Measurements from ENCODE around the gene MIS18BP1.

MIS18BP1 gene

DNA sequence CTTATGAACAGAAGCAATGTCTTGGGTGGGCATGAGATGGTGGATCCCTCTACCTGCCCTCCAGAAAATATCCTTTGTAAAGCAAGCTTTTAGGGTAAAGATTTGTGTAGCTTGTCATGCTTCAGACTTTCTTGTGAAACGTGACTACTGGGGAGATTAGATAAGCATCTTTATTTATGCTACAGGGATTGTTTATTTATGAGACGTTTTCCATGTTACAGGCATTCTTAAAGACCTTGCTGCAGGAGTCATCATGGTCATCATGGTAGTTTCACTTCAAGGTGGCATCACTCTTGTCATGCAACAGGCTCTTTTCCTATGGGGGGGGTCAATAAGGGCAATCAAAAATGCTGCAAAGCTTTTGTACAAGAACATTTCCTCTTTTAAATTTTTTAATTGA lies 8.2 kb upstream of the MIS18BP1 start:
- Histone ChIP-seq H3K4me2 (ENCODE audit: low read length) (no peak overlapping the region), H3K36me3 (ENCODE audit: control insufficient read depth, low read length) (no peaks in the 10 kb centered on the region), H3F3A (ENCODE audit: control insufficient read depth, insufficient read depth) (no peaks in the 10 kb centered on the region), H3K4me1 (ENCODE audit: control insufficient read depth, low read length) (no peaks in the 10 kb centered on the region), H3K4me3 (ENCODE audit: low read length) (no peak overlapping the region), H3K27ac (ENCODE audit: low read depth, low read length) (no peak overlapping the region), H3K27me3 (ENCODE audit: control insufficient read depth, low read length) (no peaks in the 10 kb centered on the region), H4K20me1 (ENCODE audit: control insufficient read depth, insufficient read depth, low read depth, low read length) (no peaks in the 10 kb centered on the region), H3K9me3 (ENCODE audit: control insufficient read depth, insufficient read depth, low read length) (peaks cover 10% of the 10 kb centered on the region; the same call in 1 of the 2 replicates), H3K9me2 (replicated peaks; ENCODE audit: control insufficient read depth, low read length) (no peaks in the 10 kb centered on the region), H3K79me2 (ENCODE audit: control insufficient read depth, low read length) (no peaks in the 10 kb centered on the region)
- TF ChIP-seq, protein P1, sequence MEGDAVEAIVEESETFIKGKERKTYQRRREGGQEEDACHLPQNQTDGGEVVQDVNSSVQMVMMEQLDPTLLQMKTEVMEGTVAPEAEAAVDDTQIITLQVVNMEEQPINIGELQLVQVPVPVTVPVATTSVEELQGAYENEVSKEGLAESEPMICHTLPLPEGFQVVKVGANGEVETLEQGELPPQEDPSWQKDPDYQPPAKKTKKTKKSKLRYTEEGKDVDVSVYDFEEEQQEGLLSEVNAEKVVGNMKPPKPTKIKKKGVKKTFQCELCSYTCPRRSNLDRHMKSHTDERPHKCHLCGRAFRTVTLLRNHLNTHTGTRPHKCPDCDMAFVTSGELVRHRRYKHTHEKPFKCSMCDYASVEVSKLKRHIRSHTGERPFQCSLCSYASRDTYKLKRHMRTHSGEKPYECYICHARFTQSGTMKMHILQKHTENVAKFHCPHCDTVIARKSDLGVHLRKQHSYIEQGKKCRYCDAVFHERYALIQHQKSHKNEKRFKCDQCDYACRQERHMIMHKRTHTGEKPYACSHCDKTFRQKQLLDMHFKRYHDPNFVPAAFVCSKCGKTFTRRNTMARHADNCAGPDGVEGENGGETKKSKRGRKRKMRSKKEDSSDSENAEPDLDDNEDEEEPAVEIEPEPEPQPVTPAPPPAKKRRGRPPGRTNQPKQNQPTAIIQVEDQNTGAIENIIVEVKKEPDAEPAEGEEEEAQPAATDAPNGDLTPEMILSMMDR (IDR thresholded peaks at IDR 0.05; ENCODE audit: low read depth, low read length, poor library complexity, severe bottlenecking), result no peak
- TF ChIP-seq EZH2phosphoT487 (IDR thresholded peaks at IDR 0.05; ENCODE audit: borderline replicate concordance, low read length), result no peak

DNA sequence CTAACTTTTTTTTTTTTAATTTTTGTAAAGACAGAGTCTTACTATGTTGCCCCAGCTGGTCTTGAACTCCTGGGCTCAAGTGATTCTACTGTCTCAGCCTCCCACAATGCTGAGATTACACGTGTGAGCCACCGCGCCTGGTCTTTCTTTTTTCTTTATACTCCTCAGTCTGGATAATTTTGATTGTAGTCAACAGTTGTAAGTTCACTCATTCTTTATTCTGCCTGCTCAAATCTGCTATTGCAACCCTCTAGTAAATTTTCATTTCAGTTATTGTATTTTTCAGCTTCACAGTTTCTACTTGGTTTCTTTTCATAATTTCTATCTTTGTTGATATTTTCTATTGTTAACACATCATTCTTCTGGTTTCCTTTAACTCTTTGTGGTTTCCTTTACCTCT lies 5.8 kb upstream of the MIS18BP1 start:
- Histone ChIP-seq H3K36me3 (ENCODE audit: control insufficient read depth, low read length) (no peaks in the 10 kb centered on the region), H3K9me3 (ENCODE audit: control insufficient read depth, insufficient read depth, low read length) (peaks cover 14% of the 10 kb centered on the region; the same call in 1 of the 2 replicates), H3K27me3 (ENCODE audit: control insufficient read depth, low read length) (no peaks in the 10 kb centered on the region), H3F3A (ENCODE audit: control insufficient read depth, insufficient read depth) (peaks cover 5% of the 10 kb centered on the region; the same call in 1 of the 2 replicates), H3K4me3 (ENCODE audit: low read length) (no peak overlapping the region), H4K20me1 (ENCODE audit: control insufficient read depth, insufficient read depth, low read depth, low read length) (no peaks in the 10 kb centered on the region), H3K27ac (ENCODE audit: low read depth, low read length) (no peak overlapping the region), H3K9me2 (replicated peaks; ENCODE audit: control insufficient read depth, low read length) (no peaks in the 10 kb centered on the region), H3K79me2 (ENCODE audit: control insufficient read depth, low read length) (peaks cover under 1% of the 10 kb centered on the region; the same call in 1 of the 2 replicates), H3K4me2 (ENCODE audit: low read length) (no peak overlapping the region), H3K4me1 (ENCODE audit: control insufficient read depth, low read length) (peaks cover 5% of the 10 kb centered on the region)
- TF ChIP-seq, protein P1 (IDR thresholded peaks at IDR 0.05; ENCODE audit: low read depth, low read length, poor library complexity, severe bottlenecking), result no peak
- no peak for TF ChIP-seq EZH2phosphoT487 (IDR thresholded peaks at IDR 0.05; ENCODE audit: borderline replicate concordance, low read length)

DNA sequence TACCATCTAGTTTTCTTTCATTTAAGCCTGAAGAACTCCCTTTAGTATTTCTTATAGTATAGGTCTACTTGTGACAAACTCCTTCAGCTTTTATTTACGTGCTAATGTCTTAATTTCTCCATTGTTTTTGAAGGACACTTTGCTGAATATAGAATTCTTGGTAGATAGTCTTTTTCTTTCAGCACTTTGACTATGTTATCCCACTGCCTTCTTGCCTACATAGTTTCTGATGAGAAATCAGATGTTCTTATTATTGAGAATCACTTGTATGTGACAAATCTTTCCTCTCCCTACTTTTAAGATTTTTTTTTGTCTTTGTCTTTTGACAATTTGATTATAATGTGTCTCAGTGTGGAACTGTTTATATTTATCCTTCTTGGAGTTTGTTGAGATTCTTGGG lies 5.1 kb upstream of the MIS18BP1 start:
- Histone ChIP-seq H3K9me3 (ENCODE audit: control insufficient read depth, insufficient read depth, low read length) (peaks cover 18% of the 10 kb centered on the region; the same call in 1 of the 2 replicates), H4K20me1 (ENCODE audit: control insufficient read depth, insufficient read depth, low read depth, low read length) (no peaks in the 10 kb centered on the region), H3K36me3 (ENCODE audit: control insufficient read depth, low read length) (no peaks in the 10 kb centered on the region), H3F3A (ENCODE audit: control insufficient read depth, insufficient read depth) (peaks cover 5% of the 10 kb centered on the region; the same call in 1 of the 2 replicates), H3K9me2 (replicated peaks; ENCODE audit: control insufficient read depth, low read length) (no peaks in the 10 kb centered on the region), H3K27ac (ENCODE audit: low read depth, low read length) (no peak overlapping the region), H3K4me1 (ENCODE audit: control insufficient read depth, low read length) (peaks cover 11% of the 10 kb centered on the region), H3K4me2 (ENCODE audit: low read length) (no peak overlapping the region), H3K27me3 (ENCODE audit: control insufficient read depth, low read length) (no peaks in the 10 kb centered on the region), H3K4me3 (ENCODE audit: low read length) (no peak overlapping the region), H3K79me2 (ENCODE audit: control insufficient read depth, low read length) (peaks cover 4% of the 10 kb centered on the region)
- TF ChIP-seq, protein P1 (IDR thresholded peaks at IDR 0.05; ENCODE audit: low read depth, low read length, poor library complexity, severe bottlenecking), result no peak
- no peak for TF ChIP-seq EZH2phosphoT487 (IDR thresholded peaks at IDR 0.05; ENCODE audit: borderline replicate concordance, low read length)

Data from DOHH2 (cell line).